ENCODE results near the gene NOTCH4.

Gene NOTCH4

DNA sequence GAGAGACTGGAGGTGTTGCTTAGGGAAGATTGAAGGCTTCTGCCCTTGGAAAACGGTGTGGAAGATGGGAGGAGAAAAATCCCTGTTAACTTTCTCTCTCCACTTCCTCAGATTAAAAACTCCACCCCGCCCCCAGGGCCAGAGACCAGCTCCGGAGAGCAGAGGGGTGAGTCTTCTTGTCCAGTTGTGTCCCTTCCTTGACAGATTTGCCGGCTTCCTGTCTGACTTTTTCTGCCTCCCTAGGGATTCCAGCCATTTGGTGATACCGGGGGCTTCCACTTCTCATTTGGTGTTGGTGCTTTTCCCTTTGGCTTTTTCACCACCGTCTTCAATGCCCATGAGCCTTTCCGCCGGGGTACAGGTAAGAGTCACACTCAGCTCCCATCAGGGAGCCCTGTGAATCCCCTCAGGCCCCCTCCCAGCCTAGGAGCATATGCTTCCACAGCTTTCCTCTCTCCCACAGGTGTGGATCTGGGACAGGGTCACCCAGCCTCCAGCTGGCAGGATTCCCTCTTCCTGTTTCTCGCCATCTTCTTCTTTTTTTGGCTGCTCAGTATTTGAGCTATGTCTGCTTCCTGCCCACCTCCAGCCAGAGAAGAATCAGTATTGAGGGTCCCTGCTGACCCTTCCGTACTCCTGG, 44.0 kb downstream of the NOTCH4 start:
- no peak for DNase-seq

- DNase-seq: no peak
Measured at GRCh38 chr6:32178547-32179440, 45.1 kb downstream of the NOTCH4 start.

DNA sequence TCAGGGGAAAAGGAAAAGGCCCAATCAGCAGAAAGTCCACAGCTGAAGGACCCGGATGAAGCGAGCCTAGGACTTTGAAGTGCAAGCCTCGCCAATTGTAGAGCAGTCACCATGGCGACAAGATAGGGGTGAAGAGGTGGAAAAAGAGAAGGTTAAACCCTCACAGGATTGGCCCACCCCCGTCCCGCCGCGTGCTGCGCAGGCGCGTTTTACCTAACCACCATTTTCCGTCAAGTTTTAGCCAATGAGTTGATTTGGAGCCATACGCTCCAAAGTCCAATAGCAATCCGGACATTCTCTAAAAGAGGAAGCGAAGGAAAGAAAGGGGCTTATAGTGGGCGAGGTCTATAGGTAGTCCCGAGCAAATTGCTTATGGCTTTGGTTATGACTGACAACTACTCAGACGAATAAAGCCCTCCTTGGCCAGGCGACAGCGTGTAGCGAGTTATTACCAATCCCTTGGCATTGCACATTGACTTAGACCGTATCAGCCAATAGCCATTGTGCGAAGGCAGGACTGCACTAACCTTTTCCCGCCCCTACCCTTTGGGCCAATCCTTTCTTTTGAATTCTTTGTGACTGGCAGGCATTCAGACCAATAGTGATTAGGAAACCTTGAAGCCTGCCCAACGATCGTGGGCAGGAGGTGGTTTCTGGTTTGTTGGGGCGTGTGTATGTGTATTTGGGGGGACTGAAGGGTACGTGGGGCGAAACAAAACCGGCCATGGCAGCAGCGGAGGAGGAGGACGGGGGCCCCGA, 45.9 kb downstream of the NOTCH4 start, which contains the start of gene RNF5:
TSS of gene RNF5 (plus strand) at position 618 of the 759 bp plus-strand sequence. CDS start at position 725, 107 bp downstream.
- DNase-seq: peak; percentile 92

DNA sequence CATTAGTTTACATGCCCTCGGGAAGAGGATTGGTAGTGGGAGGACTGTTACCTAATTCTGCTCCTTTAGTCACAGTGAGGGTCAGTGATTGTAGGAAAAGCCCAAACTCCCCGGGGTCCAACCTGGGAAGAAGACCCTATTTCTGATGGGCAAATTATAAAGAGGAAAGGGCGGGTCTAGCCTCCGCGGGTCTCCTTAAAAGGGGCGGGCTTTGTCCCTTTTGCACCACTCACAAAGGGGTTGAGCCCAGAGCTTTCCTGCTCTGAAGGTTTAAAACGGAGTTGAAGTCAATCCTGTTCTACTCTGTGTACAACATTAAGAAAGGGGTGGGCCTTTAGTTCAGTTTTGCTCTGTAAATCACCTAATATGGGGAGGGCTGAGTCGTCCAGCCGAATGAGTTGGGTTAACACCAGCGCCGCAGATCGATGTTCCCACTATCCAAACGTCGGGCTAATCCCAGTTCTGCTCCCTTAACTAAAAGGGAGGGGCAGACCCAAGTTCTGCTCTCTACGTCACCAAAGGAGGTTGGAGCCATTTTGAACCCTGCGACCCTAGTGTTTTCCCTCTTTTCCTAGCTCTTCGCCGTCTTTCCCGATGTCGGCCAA, 46.6 kb downstream of the NOTCH4 start:
- DNase-seq: no peak

GRCh38 chr6:32176476-32177182, 47.2 kb downstream of the NOTCH4 start:
- DNase-seq: no peak

DNA sequence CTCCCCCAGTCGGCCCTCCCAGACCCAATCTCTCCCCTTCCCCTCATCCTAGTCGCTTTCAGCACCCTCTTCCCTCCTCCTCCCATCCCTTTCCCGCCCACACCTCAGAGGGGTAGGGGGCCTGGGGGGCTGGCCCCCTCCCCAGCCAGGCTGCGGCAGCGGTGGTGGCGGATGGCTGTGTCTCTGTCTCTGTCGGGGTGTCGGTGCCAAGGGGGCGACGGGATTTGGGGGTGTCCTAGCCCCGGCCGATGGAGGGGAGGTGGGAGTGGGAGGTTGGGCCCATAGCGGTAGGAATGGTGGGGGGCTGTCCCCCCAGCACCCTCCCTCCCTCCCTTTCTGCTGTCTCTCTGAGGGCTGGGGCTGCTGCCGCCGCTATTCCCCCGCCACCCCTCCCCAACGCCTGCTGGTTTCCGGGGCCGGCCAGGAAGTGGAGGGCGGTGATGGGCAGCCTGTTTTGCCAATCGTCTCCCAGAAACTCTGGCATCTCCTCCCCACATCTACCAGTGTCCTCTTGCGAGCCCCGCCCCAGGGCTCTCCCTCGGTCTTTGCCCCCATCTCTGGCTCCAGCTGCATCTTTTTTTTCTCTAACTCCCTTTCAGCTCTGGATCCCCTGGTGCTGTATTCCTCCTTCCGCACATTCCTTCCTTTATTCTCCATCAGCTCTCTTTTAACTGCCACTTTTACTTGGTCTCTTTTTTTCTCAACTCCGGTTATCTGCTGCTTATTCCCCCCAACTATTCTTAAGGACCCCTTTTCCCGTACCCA, 48.0 kb downstream of the NOTCH4 start, which contains the start of gene AGPAT1:
TSS of gene AGPAT1 (minus strand) at position 374 of the 765 bp plus-strand sequence. CDS start 4,588 bp downstream, outside the sequence.
- peak; percentile 96 for DNase-seq

DNA sequence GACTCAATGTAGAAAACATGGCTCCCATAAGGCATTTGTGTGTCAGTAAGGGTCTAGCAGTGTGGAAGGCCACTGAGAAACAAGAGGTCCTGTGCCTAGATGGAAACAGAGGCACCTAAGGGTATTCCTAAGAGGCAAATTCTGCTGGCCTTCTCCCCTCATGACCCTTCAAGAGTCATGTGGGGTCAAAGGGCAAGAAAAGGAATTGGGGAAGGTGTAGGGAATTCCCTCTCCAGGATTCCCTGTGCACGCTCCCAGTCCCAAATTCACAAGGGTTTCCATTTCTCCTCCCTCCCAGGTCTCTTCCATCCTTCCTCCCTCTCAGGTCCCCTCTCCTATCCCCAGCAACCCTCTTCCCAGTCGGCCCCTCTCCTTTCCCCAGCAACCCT, 48.6 kb downstream of the NOTCH4 start:
- no peak for DNase-seq

DNA sequence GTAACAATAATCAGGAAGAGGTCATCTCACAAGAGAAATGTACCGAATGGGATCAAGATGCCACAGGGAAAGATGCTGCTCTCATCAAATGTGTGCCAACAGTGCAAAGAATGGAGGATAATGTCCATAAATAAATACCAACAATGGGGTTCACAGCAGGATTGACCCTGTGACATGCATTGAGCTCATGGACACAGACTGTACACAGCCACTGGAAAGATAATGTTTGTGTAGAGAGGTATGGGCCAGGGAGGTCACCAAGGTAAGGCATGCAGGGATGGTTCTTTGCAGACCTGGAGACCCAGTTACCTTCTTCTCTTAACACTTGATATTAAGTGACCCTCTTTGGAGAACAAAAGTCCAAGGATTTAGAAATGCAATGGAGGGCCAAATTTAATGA, 49.5 kb downstream of the NOTCH4 start:
- no peak for DNase-seq

DNA sequence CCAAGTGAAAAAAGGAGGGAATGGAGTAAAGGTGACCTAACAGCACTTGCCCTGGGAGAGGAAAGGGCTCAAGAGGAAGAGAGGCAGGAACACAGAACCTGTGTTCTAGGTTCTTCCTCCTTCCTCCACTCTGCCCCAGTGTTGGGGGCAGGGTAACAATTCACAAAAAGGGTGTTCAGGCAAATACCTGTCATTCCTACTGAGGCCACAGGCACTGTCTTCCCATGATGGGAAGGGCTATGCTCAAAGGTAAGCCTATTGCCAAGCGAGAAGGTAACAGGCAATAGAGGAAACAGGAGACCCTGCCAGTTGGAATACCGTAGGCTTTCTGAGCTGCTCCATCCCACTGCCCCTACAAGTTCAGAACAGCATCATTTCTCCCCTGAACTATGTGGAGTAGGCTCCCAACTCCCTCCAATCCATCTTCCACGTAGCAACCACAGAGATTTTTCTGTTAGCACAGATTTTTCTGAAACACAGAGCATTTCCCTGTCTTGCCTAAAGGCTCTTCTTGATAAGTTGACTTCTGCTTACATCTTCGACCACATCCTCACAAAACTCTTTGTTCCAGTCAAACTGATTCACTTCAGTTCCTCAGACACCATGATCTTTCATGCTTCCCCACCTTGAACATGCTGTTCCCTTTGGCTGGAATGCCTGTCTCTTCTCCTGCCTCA, 50.7 kb downstream of the NOTCH4 start:
- no peak for DNase-seq

DNA sequence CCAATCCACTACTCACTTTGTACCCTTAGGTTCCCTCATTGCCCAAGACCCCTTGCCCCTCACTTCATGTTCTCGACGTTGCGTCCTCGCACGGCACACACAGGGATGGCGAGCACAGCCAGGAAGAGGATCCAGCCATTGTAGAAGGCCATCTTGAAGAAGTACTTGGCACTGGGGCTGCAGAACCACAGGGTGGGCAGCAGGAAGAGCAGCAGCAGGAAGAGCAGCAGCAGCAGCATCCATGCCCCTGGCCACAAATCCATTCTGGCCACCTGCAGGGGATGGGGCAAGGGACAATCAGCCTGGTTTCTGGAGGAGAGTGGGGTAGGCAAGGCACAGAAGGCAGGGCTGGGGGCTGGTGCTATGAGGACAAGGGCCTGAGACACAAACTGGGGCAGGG, 52.6 kb downstream of the NOTCH4 start:
- no peak for DNase-seq

DNA sequence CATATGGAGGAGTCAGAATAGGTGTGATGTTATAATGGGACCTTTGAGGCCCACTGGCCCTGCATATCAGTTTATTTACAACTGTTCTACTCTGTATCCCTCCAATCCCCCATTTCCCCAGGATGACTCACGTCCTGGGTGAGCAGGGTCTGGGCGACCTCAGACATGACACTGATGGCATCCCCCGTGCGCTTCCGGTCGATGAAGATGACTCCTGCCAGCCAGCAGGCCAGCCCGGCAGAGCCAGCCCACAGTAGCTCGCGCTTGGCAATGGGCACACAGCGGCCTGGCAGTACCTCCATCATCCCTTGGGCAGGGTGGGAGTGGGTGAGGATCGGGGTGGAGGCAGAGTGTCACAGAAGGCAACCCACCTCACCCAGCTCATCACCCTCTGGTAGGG, 53.6 kb downstream of the NOTCH4 start:
- no peak for DNase-seq

GRCh38 chr6:32168807-32169591, 54.9 kb downstream of the NOTCH4 start:
- DNase-seq: no peak

DNA sequence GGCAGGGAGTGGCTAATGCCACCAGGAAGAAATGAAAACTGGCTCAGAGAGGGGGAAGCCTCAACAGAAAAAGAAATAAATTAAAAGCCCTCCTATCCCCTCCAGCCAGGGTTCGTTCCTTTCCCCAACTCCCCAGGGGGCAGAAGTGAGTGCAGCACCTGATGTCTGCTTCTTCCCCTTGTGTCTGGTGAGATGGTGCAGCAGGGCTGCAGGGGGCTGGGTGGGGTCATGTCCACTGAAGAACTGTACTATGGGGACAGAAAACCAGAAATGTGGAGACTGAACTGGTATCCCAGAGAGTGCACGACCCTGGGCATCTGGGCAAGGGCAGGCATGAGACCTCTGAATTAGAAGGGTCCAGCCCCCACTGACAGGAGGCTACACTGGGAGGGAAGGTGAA, 55.5 kb downstream of the NOTCH4 start:
- DNase-seq: no peak

DNA sequence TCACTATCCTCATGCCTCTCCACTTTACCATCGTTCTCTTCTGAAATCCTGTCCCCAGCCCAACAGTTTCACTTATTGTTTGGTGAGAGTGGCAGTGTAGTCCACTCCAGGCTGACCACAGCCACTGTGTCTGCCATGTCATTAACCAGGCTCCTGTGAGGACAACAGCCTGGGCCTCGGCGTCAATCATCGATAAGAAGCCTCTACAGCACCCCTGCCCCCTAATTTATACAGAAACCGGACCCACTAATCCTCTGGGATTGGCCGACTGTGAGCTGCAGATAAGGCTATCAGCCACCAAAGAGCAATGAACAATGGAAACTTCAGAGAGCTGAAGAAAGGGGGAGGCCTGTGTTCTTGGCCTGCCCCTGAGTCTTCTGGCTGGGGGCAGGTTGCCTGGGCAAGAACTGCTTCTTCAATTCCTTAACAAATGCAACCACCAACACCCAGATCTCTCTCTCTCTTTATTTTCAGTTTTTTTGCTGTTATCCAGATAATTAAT, 56.1 kb downstream of the NOTCH4 start:
- no peak for DNase-seq

DNA sequence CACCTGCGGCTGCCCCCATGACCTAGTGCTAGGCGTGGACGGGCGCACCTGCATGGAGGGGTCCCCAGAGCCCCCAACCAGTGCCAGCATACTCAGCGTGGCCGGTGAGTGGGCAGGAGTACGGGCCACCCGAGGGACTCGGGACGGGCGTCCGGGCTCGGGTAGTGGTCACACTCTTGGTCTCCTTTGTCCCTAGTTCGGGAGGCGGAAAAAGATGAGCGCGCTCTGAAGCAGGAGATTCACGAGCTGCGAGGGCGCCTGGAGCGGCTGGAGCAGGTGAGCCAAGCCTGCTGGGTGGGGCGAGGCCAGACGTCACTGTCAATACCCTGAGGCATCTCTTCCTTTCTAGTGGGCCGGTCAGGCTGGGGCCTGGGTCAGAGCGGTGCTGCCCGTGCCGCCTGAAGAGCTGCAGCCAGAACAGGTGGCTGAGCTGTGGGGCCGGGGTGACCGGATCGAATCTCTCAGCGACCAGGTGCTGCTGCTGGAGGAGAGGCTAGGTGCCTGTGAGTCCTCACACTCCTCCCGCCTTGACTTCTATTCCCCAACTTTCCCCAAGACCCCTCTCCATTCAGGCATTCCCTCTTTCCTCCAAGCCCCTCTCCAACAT, 56.6 kb downstream of the NOTCH4 start:
- DNase-seq: no peak

DNA sequence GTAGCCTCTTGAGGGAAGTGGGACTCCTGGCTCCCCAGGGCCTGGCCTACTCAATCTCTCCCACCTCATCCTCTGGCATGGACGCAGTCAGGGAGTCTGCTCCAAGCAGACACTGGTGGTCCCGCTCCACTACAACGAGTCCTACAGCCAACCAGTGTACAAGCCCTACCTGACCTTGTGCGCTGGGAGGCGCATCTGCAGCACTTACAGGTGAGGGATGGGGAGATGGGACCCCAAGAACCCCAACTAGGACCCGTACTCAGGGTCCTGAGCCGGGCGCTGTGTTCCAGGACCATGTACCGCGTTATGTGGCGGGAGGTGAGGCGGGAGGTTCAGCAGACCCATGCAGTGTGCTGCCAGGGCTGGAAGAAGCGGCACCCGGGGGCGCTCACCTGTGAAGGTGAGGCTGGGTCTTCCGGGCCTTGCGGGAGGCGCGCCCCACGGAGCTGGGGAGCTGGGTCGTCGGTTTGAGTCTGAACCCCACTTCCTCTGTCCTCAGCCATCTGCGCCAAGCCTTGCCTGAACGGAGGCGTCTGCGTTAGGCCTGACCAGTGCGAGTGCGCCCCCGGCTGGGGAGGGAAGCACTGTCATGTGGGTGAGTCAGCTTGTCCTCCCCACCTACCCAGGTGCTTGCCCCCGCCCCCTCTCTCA, 57.3 kb downstream of the NOTCH4 start:
- DNase-seq: no peak

DNA sequence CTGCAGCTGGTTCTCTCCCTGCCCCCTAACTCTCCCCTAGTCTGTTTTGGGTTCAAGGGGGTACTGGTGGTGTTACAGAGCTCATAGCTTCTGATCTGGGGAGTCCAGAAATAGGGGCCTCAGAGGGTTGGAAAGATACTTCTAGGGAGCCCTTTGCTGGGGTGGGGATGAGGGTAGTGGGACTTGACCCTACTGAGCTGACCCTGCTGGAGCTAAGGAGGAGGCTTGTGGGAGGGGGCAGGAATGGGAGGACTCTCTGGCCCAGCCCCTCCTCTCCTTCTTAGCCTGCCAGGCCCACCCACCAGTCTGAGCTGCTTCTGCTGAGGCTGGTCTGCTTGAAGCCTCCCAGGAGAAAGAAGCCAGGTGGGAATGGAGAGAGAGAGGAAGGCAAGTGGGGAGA, 59.6 kb downstream of the NOTCH4 start, which contains the start of gene EGFL8:
TSS of gene EGFL8 (plus strand) at position 301 of the 400 bp plus-strand sequence. CDS start 1,571 bp downstream, outside the sequence.
- DNase-seq: no peak

- no peak for DNase-seq
Measured at GRCh38 chr6:32163559-32164258, 60.2 kb downstream of the NOTCH4 start.
